Lung (tissue), 12 donors: ENCODE data around the gene PPP3R1. TPM values are rescaled to one million over a fixed set of nuclear protein-coding genes. Genes with fewer than 3 reads are reported as not detected.

Experiments used
- ATAC-seq: fragments of 200-7000 bp; cut with Tn5 transposase; one replicate; pipeline ENCODE4 v1.9.1; 2020; ENCODE audit warnings: moderate number of reproducible peaks; ENCODE audit not compliant: insufficient read depth, low FRiP score
- DNase-seq, 3 donors: peaks; one replicate each; pipeline ENCODE4 v3.0.0-alpha.2; 2013 to 2017
- H3K27ac ChIP-seq, 2 donors: one replicate each; pipeline ENCODE4 v1.5.1; 2013; ENCODE audit warnings: mild to moderate bottlenecking in 2 of 2, moderate library complexity in 2 of 2, control low read depth in 1 of 2, inconsistent platforms in 1 of 2, low read depth in 1 of 2, low read length in 1 of 2
- H3K27me3 ChIP-seq, 3 donors: one replicate each; pipeline ENCODE4 v1.5.1; 2013; ENCODE audit warnings: low read length in 2 of 3; ENCODE audit not compliant: control insufficient read depth in 3 of 3, insufficient read depth in 3 of 3
- H3K36me3 ChIP-seq, 4 donors: one replicate each; pipeline ENCODE4 v1.5.1; 2013; ENCODE audit warnings: low read length in 4 of 4, mild to moderate bottlenecking in 1 of 4, moderate library complexity in 1 of 4; ENCODE audit not compliant: control insufficient read depth in 4 of 4, insufficient read depth in 4 of 4
- H3K4me1 ChIP-seq, 5 donors: one replicate each; pipeline ENCODE4 v1.5.1; 2013; ENCODE audit warnings: low read length in 5 of 5, mild to moderate bottlenecking in 2 of 5, moderate library complexity in 1 of 5; ENCODE audit not compliant: control insufficient read depth in 5 of 5, insufficient read depth in 5 of 5
- H3K4me3 ChIP-seq: one replicate; pipeline ENCODE4 v1.5.1; 2013; ENCODE audit warnings: mild to moderate bottlenecking, control low read depth, moderate library complexity
- H3K9ac ChIP-seq, 2 donors: one replicate each; pipeline ENCODE4 v1.5.1; 2013; ENCODE audit warnings: low read length in 2 of 2, control low read depth in 1 of 2; ENCODE audit not compliant: insufficient read depth in 1 of 2
- H3K9me3 ChIP-seq, 4 donors: one replicate each; pipeline ENCODE4 v1.5.1; 2013; ENCODE audit warnings: low read length in 3 of 4, mild to moderate bottlenecking in 1 of 4, moderate library complexity in 1 of 4; ENCODE audit not compliant: control insufficient read depth in 4 of 4, insufficient read depth in 3 of 4
- CTCF ChIP-seq: IDR thresholded peaks from 2 replicates; pipeline ENCODE4 v1.5.1; 2012; ENCODE audit warnings: mild to moderate bottlenecking; ENCODE audit errors: control extremely low read depth, extremely low read depth
- WGBS, 2 donors: extraction: QIAGEN DNeasy Blood & Tissue Kit; methylation state at CpG; one replicate each; pipeline ENCODE4 v1.1.7; 2013; 5-methylcytosine and 5-hydroxymethylcytosine counted together
- polyA plus RNA-seq, 2 donors: library from polyadenylated mRNA; stranded (reverse); fragments of 200-250 nt; gene quantifications; one replicate each; pipeline ENCODE4 v1.2.1, GENCODE V29; 2013
- total RNA-seq, 2 donors: library from RNA; depleted of rRNA in 1 of 2; stranded (reverse); fragments of >200 nt in 1 of 2; gene quantifications; one replicate each; pipeline ENCODE4 v1.2.1, GENCODE V29; 2014 to 2021
- donor health status: control.
- donor health status: control.
- donor health status: Bipolar disorder and iron deficiency.
- donor health status: healthy.
- donor health status: DM: yes; HTN: yes; CAD: no.

The PPP3R1 gene
- total and polyA plus RNA-seq, 4 donors, result 20.8 to 69.7 (median 36.8) TPM

- no peak for TF ChIP-seq CTCF
- 37 to 63% methylated on average over 7 of the region's 7 CpGs for WGBS, 2 donors
- no peak overlapping the region for H3K9ac ChIP-seq
Measured at GRCh38 chr2:68135448-68136320, 116.6 kb downstream of the PPP3R1 start.

GRCh38 chr2:68134554-68134953 is 117.8 kb downstream of the PPP3R1 start:
- H3K4me1 ChIP-seq, result no peaks in the 10 kb centered on the region
- WGBS, 2 donors, result 87 to 93% methylated on average over 6 of the region's 6 CpGs
- no peaks in the 10 kb centered on the region for H3K9me3 ChIP-seq
- DNase-seq (no peak), ATAC-seq (no peak)
- H3K27me3 ChIP-seq, result no peaks in the 10 kb centered on the region
- H3K36me3 ChIP-seq, result peaks cover 4 to 10% (median 10%) of the 10 kb centered on the region in 4 donors
- no peak overlapping the region for H3K4me3 ChIP-seq
- TF ChIP-seq CTCF, result no peak
- H3K27ac ChIP-seq, result no peak overlapping the region
- H3K9ac ChIP-seq, result no peak overlapping the region

More at GRCh38 chr2:68135448-68136320, 116.6 kb downstream of the PPP3R1 start:
- no peak overlapping the region for H3K4me3 ChIP-seq
- no peak for ATAC-seq
- H3K9me3 ChIP-seq, result no peaks in the 10 kb centered on the region
- H3K27ac ChIP-seq, result no peak overlapping the region
- H3K27me3 ChIP-seq, result no peaks in the 10 kb centered on the region
- H3K4me1 ChIP-seq, result no peaks in the 10 kb centered on the region
- DNase-seq, result no peak
- H3K36me3 ChIP-seq, result peaks cover 4 to 10% (median 10%) of the 10 kb centered on the region in 4 donors

- Histone ChIP-seq H3K4me3 (no peak overlapping the region), H3K27me3 (no peaks in the 10 kb centered on the region), H3K9ac (no peak overlapping the region), H3K4me1 (no peaks in the 10 kb centered on the region), H3K27ac (no peak overlapping the region), H3K36me3 (peaks cover 4 to 10% (median 9%) of the 10 kb centered on the region in 4 donors), H3K9me3 (no peaks in the 10 kb centered on the region)
- 96 to 99% methylated on average over 1 of the region's 1 CpG for WGBS, 2 donors
- ATAC-seq (no peak), DNase-seq (no peak)
- TF ChIP-seq CTCF, result no peak
Measured at GRCh38 chr2:68134120-68134519, 118.2 kb downstream of the PPP3R1 start.

Other genes starting within 250 kb of the PPP3R1 start
- gene C1D, start 189.5 kb downstream of the PPP3R1 start, total RNA-seq, result 10 to 100 TPM; 16.5 to 35.7 TPM
- gene C1D, start 189.5 kb downstream of the PPP3R1 start, polyA plus RNA-seq, result 10 to 100 TPM; 12.9 to 38.3 TPM
- gene PNO1, start 94.6 kb downstream of the PPP3R1 start, total RNA-seq, result 10 to 100 TPM in 1 of 2 donors, 1 to 10 TPM in 1; 7.8 to 13.3 TPM
- gene PNO1, start 94.6 kb downstream of the PPP3R1 start, polyA plus RNA-seq, result 10 to 100 TPM in 1 of 2 donors, 1 to 10 TPM in 1; 8.2 to 19.4 TPM
- 10 to 100 TPM; 13.6 to 29.3 TPM for gene CNRIP1, start 67.4 kb upstream of the PPP3R1 start, total RNA-seq
- gene CNRIP1, start 67.4 kb upstream of the PPP3R1 start, polyA plus RNA-seq, result 10 to 100 TPM in 1 of 2 donors, 1 to 10 TPM in 1; 9.0 to 15.4 TPM
- 10 to 100 TPM; 25.9 to 29.0 TPM for gene PLEK, start 112.8 kb upstream of the PPP3R1 start, total RNA-seq
- 100 to 1,000 TPM in 1 of 2 donors, 1 to 10 TPM in 1; 8.2 to 181 TPM for gene PLEK, start 112.8 kb upstream of the PPP3R1 start, polyA plus RNA-seq
- 1 to 10 TPM; 1.3 to 1.9 TPM for gene FBXO48, start 214.8 kb upstream of the PPP3R1 start, total RNA-seq
- gene FBXO48, start 214.8 kb upstream of the PPP3R1 start, polyA plus RNA-seq, result under 1 TPM; 0.52 to 0.67 TPM
- gene APLF, start 215.1 kb upstream of the PPP3R1 start, total RNA-seq, result 10 to 100 TPM in 1 of 2 donors, 1 to 10 TPM in 1; 3.7 to 11.8 TPM
- under 1 TPM; 0.50 to 0.89 TPM for gene APLF, start 215.1 kb upstream of the PPP3R1 start, polyA plus RNA-seq